A549 (cell line): ENCODE data around the gene EEF1A1.

Experiments
- BCL3 ChIP-seq: fragments of >200 bp; sonication (Bioruptor Twin); formaldehyde crosslinking; IDR thresholded peaks from 3 replicates; pipeline ENCODE4 v1.6.1; 2016
- BHLHE40 ChIP-seq: IDR thresholded peaks from 2 replicates; pipeline ENCODE4 v1.6.1; 2012; ENCODE audit warnings: low read depth, low read length, inconsistent platforms
- CHD2 ChIP-seq: fragments of 150-350 bp; IDR thresholded peaks from 2 replicates; pipeline ENCODE4 v1.6.1; 2014; ENCODE audit warnings: low read length; ENCODE audit not compliant: partially characterized antibody
- CTCF ChIP-seq: fragments of >200 bp; sonication (Bioruptor Twin); formaldehyde crosslinking; IDR thresholded peaks from 3 replicates; pipeline ENCODE4 v1.5.1; 2016
- EP300 ChIP-seq, 2 experiments: fragments of >200 bp; sonication (Bioruptor Twin); formaldehyde crosslinking; IDR thresholded peaks; 2 replicates in 1 of 2; 3 replicates in 1 of 2; pipeline ENCODE4 v1.6.1; 2016 to 2017
- HDAC2 ChIP-seq: fragments of 200-600 bp; sonication (generic); IDR thresholded peaks from 2 replicates; pipeline ENCODE4 v1.6.1; 2016
- MAZ ChIP-seq: fragments of 150-350 bp; IDR thresholded peaks from 2 replicates; pipeline ENCODE4 v1.6.1; 2014; ENCODE audit warnings: antibody characterized with exemption, low read depth, low read length, borderline replicate concordance
- POLR2A ChIP-seq: IDR thresholded peaks from 2 replicates; pipeline ENCODE4 v1.6.1; 2012; ENCODE audit warnings: mild to moderate bottlenecking, low read length
- REST ChIP-seq: fragments of 200-600 bp; sonication (generic); IDR thresholded peaks from 2 replicates; pipeline ENCODE4 v1.6.1; 2016; ENCODE audit warnings: antibody characterized with exemption, mild to moderate bottlenecking, moderate library complexity
- RNF2 ChIP-seq: fragments of 200-600 bp; sonication (generic); IDR thresholded peaks from 2 replicates; pipeline ENCODE4 v1.6.1; 2016; ENCODE audit warnings: low read depth, mild to moderate bottlenecking, antibody characterized with exemption, moderate library complexity, borderline replicate concordance
- USF2 ChIP-seq: fragments of 450-650 bp; IDR thresholded peaks from 2 replicates; pipeline ENCODE4 v1.6.1; 2014; ENCODE audit warnings: antibody characterized with exemption
- ZNF302 ChIP-seq: fragments of 250-450 bp; sonication (Bioruptor Pico); IDR thresholded peaks from 2 replicates; pipeline ENCODE4 v1.9.0; 2021; ENCODE audit warnings: inconsistent platforms, mild to moderate bottlenecking, moderate library complexity

- TF ChIP-seq POLR2A, result no peak
- no peak for TF ChIP-seq CTCF
- no peak for TF ChIP-seq MAZ
- no peak for TF ChIP-seq BCL3
- no peak for TF ChIP-seq REST
- no peak for TF ChIP-seq BHLHE40
- no peak for TF ChIP-seq EP300 (IDR thresholded peaks at IDR 0.05)
- no peak for TF ChIP-seq RNF2
- no peak for TF ChIP-seq HDAC2
- TF ChIP-seq USF2, result no peak
- no peak for TF ChIP-seq ZNF302 (CRISPR knock-in tag)
- TF ChIP-seq CHD2, result no peak
These were observed 36.4 kb downstream of the EEF1A1 start for GRCh38 chr6:73484438-73484837.
